ENCODE measurements around the gene INCA1. TPM values are rescaled to one million over a fixed set of nuclear protein-coding genes. Genes with fewer than 3 reads are reported as not detected.

The INCA1 gene
- total and polyA plus RNA-seq, 8 donors = 0.28 to 2.4 (median 0.41) TPM

- intact Hi-C loops (cut with DNase I) = loop anchor here in 1 of 3 donors (10.0 kb wide), 1 partner anchor 48 kb away; the partner anchor contains the start of gene GP1BA
- peaks cover 0 to 8% (median 4%) of the 10 kb centered on the region in 3 donors for H3K4me1 ChIP-seq
- H3K27ac ChIP-seq = no peak overlapping the region
- H3K36me3 ChIP-seq = peaks cover 0 to 9% (median 6%) of the 10 kb centered on the region in 3 donors
- no peaks in the 10 kb centered on the region for H3K27me3 ChIP-seq
- FAIRE-seq (no peak), DNase-seq (no peak), ATAC-seq (no peak)
- no peak overlapping the region for H3K4me3 ChIP-seq
- no peaks in the 10 kb centered on the region for H3K9me3 ChIP-seq
- no peak for TF ChIP-seq CTCF (IDR thresholded peaks at IDR 0.05)
- 76 to 78% methylated on average over 5 of the region's 5 CpGs for WGBS, 2 donors
Observed at GRCh38 chr17:4982305-4982704, 15.0 kb downstream of the INCA1 start.

- Histone ChIP-seq H3K4me3 (no peak overlapping the region), H3K9me3 (no peaks in the 10 kb centered on the region), H3K27me3 (no peaks in the 10 kb centered on the region), H3K4me1 (peaks cover 0 to 2% (median 1%) of the 10 kb centered on the region in 3 donors), H3K36me3 (peaks cover 0 to 15% (median 6%) of the 10 kb centered on the region in 3 donors), H3K27ac (no peak overlapping the region)
- WGBS, 2 donors = 31 to 36% methylated on average over 6 of the region's 6 CpGs
- peak; percentile 37 to 83 (median 67) for TF ChIP-seq CTCF (IDR thresholded peaks at IDR 0.05)
- intact Hi-C loops (cut with DNase I) = loop anchor here in 2 of 3 donors (2.0 to 10.0 kb wide), 2 partner anchors 46 to 82 kb away; partner anchors contain the start of gene GP1BA (in 1 of the 2)
- DNase-seq (no peak), ATAC-seq (peak; percentile 66 to 80 (median 76)), FAIRE-seq (no peak)
Observed at GRCh38 chr17:4980644-4981216, 16.6 kb downstream of the INCA1 start.

- Histone ChIP-seq H3K4me3 (no peak overlapping the region), H3K36me3 (peaks cover 0 to 15% (median 6%) of the 10 kb centered on the region in 3 donors), H3K27ac (no peak overlapping the region), H3K9me3 (no peaks in the 10 kb centered on the region), H3K27me3 (no peaks in the 10 kb centered on the region), H3K4me1 (peaks cover 0 to 4% (median 3%) of the 10 kb centered on the region in 3 donors)
- ATAC-seq (peak in 1 of 4 donors; percentile 28), DNase-seq (no peak), FAIRE-seq (no peak)
- intact Hi-C loops (cut with DNase I) = no loop called here
- TF ChIP-seq CTCF (IDR thresholded peaks at IDR 0.05) = no peak
Observed at GRCh38 chr17:4978726-4979125, 18.6 kb downstream of the INCA1 start.

GRCh38 chr17:4974115-4974670 is 23.1 kb downstream of the INCA1 start:
- Histone ChIP-seq H3K27me3 (no peaks in the 10 kb centered on the region), H3K4me1 (peaks cover 0 to 4% (median 3%) of the 10 kb centered on the region in 3 donors), H3K36me3 (peaks cover 0 to 24% (median 0%) of the 10 kb centered on the region in 3 donors), H3K9me3 (no peaks in the 10 kb centered on the region), H3K27ac (no peak overlapping the region), H3K4me3 (no peak overlapping the region)
- FAIRE-seq (no peak), DNase-seq (no peak), ATAC-seq (no peak)
- intact Hi-C loops (cut with DNase I) = no loop called here
- TF ChIP-seq CTCF (IDR thresholded peaks at IDR 0.05) = no peak
- 85 to 90% methylated on average over 9 of the region's 9 CpGs for WGBS, 2 donors

All from pancreas (tissue), 10 donors.